ENCODE results near the gene SKA3. TPM values are rescaled to one million over a fixed set of nuclear protein-coding genes. Genes with fewer than 3 reads are reported as not detected.
A peak's percentile ranks its signal among the peaks of the same experiment; 100 is the strongest.
"Not testable (repeated sequence)": the region's sequence is repeated elsewhere in the genome, so short reads cannot be mapped to it uniquely, and the experiment has no call there.

Gene SKA3
- total RNA-seq, 1 donor from 2014 or later, result 0.12 TPM

- intact Hi-C loops (cut with micrococcal nuclease), result loop anchor here (10.0 kb wide), 1 partner anchor 231 kb away; no protein-coding TSS in a partner anchor
- no peak for DNase-seq
- no peak for ATAC-seq
Measured at GRCh38 chr13:21175656-21176214, 617 bp downstream of the SKA3 start.

- not testable (repeated sequence) for ATAC-seq, DNase-seq
- intact Hi-C loops (cut with micrococcal nuclease), result loop anchor here (10.0 kb wide), 1 partner anchor 229 kb away; no protein-coding TSS in a partner anchor
Measured at GRCh38 chr13:21173767-21174166, 2.6 kb downstream of the SKA3 start.

GRCh38 chr13:21171420-21171819, 4.9 kb downstream of the SKA3 start:
- intact Hi-C loops (cut with micrococcal nuclease), result loop anchor here (10.0 kb wide), 1 partner anchor 227 kb away; no protein-coding TSS in a partner anchor
- DNase-seq, result no peak
- no peak for ATAC-seq

GRCh38 chr13:21165606-21166005, 10.7 kb downstream of the SKA3 start:
- ATAC-seq; DNase-seq; intact Hi-C loops (cut with micrococcal nuclease): not testable (repeated sequence)

DNA sequence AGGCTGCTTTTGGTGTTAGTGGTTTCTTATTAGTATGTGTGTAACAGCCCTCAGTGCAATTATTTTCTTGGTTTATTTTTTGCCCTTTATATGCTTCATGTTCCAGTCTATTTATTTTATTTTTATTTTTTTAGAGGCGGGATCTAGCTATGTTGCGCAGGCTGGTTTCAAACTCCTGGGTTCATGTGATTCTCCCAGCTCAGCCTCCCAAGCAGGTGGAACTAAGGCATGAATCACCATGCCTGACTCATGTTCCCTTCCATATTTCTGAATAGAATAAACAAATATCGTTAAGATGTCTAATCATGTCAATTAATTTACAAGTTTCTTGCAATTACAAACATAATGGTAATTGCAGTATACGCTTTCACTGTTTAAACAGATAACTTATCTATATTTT, 11.7 kb downstream of the SKA3 start:
- DNase-seq (no peak), ATAC-seq (no peak)
- intact Hi-C loops (cut with micrococcal nuclease), result no loop called here

DNA sequence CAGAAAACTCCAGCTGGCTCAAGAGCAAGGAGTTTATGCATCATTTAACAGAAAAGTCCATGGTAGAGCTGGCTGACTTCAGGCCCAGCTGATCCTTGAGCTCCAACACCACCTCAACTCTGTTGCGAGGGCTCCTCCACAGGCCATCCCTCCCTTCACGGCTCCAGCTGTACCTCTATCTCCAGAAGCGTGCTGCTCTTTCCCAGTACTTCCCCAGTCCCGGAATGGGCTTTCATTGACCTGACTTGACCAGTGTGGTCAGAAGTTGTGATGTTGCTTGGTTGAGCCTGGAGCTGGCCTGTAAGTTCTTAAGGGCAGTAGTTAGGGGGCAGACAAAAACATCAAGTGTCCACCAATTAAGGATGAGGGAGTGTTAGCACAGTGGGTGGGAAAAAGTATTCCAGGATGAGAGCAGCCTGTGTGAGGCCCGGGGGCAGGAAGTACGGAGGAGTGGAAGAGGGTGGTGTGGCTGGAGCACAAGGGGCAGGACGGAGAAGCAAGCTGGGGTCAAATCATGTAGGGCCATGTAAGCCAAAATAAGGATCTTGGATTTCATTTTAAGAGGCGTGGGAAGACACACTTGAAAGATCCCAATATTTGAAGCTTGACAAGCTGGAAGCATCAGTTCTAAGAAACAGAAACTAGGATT, 24.0 kb downstream of the SKA3 start:
- DNase-seq, result no peak
- ATAC-seq, result no peak
- intact Hi-C loops (cut with micrococcal nuclease), result no loop called here

GRCh38 chr13:21150013-21150412, 26.3 kb downstream of the SKA3 start:
- intact Hi-C loops (cut with micrococcal nuclease), result no loop called here
- ATAC-seq, result no peak
- DNase-seq, result no peak

DNA sequence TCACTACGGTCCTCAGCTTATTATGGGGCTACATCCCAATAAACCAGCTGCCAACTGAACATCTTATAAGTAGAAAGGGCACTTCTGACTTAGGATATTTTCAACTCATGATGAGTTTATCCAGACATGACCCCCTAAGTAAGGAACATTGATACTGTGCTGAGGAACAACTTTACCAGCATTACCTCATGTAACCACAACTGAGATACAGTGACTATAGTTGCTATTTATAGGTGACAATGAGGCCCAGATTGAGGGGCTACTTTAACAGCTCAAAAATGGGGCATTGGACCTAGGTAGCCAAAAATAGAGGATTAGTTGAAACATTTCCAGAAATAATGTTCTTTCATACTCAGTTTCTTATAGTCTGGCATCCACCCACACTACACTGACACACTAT, 26.8 kb downstream of the SKA3 start:
- intact Hi-C loops (cut with micrococcal nuclease), result no loop called here
- peak; percentile 91 for ATAC-seq
- no peak for DNase-seq

DNA sequence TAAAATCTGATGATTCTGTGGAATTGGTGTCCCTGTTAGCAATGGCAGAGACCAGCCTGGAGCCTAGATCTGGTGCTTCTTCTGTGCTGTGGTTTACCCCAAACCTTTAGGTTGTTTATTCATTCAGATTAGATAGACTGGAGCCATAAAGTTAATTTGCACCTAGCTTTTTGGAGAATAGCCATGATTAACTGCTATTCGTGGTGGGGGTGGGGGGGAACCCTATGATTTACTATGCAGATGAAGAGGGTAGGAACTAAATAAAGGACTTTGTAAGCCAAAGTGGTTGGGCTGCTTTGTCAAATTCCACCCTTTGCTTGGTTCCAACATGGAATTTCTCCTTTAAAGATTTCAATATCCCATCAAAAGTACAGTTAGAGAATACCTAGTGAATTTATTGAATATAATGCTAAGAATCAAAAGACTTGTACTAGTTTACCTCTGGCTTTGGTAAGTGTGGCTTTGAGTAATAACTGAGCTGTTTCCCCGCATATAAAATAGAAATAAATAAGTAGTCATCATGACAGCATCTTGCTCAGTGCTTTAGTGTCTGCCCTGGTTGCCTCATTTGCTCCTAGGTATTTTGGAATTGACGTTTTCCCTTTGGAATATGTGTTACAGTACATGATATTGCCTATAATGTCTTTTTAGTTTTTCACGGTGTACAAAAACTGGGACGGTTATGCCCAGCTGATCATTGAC, 27.6 kb downstream of the SKA3 start:
- ATAC-seq, result no peak
- DNase-seq, result no peak
- intact Hi-C loops (cut with micrococcal nuclease), result no loop called here

- intact Hi-C loops (cut with micrococcal nuclease), result no loop called here
- DNase-seq, result no peak
- no peak for ATAC-seq
Measured at GRCh38 chr13:21147827-21148226, 28.5 kb downstream of the SKA3 start.

DNA sequence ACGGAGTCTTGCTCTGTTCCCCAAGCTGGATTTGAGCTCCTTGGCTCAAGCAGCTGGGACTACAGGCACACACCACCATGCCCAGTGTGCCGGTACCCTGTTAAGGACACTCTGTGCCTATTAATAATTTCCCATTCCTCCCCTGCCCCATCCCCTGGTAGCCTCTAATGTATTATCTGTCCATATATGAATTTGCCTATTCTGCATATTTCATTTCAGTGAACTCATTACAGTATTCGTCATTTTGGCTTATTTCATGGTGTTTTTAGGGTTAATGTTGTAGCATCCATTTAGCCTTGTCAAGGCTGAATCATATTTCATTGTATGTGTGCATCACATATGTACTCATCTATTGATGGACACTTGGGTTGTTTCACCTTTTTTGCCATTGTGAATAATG, 33.6 kb downstream of the SKA3 start:
- DNase-seq (no peak), ATAC-seq (no peak)
- intact Hi-C loops (cut with micrococcal nuclease), result no loop called here

DNA sequence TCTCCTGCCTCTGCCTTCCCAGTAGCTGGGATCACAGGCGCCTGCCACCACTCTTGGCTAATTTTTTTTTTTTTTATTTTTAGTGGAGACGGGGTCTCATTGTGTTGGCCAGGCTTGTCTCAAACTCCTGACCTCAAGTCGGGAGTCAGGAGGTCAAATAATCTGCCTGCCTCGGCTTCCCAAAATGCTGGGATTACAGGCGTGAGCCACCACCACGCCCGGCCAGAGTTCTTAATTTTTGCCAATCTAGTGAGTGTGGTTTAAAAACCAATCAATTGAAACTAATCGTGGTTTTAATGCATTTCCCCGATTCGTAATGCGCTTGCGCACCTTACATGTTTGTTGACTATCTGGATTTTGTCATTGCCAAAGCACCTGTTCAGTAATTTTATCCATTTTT, 37.0 kb downstream of the SKA3 start:
- DNase-seq, result no peak
- no peak for ATAC-seq
- intact Hi-C loops (cut with micrococcal nuclease), result no loop called here

- no peak for ATAC-seq
- no peak for DNase-seq
- intact Hi-C loops (cut with micrococcal nuclease), result no loop called here
Measured at GRCh38 chr13:21138561-21138960, 37.8 kb downstream of the SKA3 start.

DNA sequence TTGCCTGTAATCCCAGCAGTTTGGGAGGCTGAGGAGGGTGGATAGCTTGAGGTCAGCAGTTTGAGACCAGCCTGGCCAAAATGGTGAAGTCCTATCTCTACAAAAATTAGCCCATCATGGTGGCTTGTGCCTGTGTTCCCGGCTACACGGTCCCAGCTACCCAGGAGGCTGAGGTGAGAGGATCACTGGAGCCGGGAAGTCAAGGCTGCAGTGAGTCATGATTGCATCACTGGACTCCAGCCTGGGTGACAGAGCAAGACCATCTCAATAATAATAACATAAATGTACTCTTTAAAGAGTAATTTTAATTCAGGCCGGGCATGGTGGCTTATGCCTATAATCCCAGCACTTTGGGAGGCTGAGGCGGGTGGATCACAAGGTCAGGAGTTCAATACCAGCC, 38.7 kb downstream of the SKA3 start:
- ATAC-seq, result no peak
- no peak for DNase-seq
- intact Hi-C loops (cut with micrococcal nuclease), result no loop called here

DNA sequence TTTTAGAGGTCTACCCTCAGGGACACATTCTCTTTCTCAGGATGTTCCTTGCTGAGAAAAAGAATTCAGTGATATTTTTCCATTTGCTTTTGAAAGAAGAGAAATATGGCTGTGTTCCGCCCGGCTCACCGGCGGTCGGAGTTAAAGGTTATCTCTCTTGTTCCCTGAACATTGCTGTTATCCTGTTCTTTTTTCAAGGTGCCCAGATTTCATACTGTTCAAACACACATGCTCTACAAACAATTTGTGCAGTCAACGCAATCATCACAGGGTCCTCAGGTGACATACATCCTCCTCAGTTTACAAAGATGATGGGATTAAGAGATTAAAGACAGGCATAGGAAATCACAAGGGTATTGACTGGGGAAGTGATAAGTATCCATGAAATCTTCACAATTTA, 40.5 kb downstream of the SKA3 start:
- ATAC-seq; DNase-seq; intact Hi-C loops (cut with micrococcal nuclease): not testable (repeated sequence)

DNA sequence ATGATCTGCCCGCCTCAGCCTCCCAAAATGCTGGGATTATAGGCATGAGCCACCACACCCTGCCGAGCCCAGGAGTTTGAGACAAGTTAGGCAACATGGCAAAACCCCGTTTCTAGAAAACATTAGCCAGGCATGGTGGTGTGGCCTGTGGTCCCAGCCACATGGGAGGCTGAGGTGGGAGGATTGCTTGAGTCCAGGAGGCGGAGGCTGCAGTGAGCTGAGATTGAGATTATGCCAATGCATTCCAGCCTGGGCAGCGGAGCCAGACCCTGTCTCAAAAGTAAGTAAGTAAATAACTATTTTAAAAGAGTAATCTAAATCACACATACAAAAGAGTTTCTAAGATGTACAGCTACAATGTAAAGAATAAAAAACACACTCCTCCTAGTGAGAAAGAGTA, 41.9 kb downstream of the SKA3 start:
- DNase-seq (no peak), ATAC-seq (no peak)
- intact Hi-C loops (cut with micrococcal nuclease), result no loop called here

GRCh38 chr13:21133077-21133476, 43.3 kb downstream of the SKA3 start:
- no peak for DNase-seq
- intact Hi-C loops (cut with micrococcal nuclease), result no loop called here

GRCh38 chr13:21130116-21130515, 46.2 kb downstream of the SKA3 start:
- intact Hi-C loops (cut with micrococcal nuclease), result no loop called here
- DNase-seq, result no peak
- no peak for ATAC-seq

More at GRCh38 chr13:21133077-21133476, 43.3 kb downstream of the SKA3 start:
- ATAC-seq, result no peak

- intact Hi-C loops (cut with micrococcal nuclease), result no loop called here
- no peak for ATAC-seq
- no peak for DNase-seq
Measured at GRCh38 chr13:21124852-21125251, 51.5 kb downstream of the SKA3 start.

GRCh38 chr13:21123956-21124355, 52.4 kb downstream of the SKA3 start:
- ATAC-seq, result no peak
- no peak for DNase-seq
- intact Hi-C loops (cut with micrococcal nuclease), result no loop called here

GRCh38 chr13:21121616-21122015, 54.7 kb downstream of the SKA3 start:
- ATAC-seq, result no peak
- no peak for DNase-seq
- intact Hi-C loops (cut with micrococcal nuclease), result no loop called here

All from left ventricle myocardium superior (tissue), 1 donor.